GM12878 (cell line): ENCODE results near the gene OXA1L. TPM values are rescaled to one million over a fixed set of nuclear protein-coding genes. Genes with fewer than 3 reads are reported as not detected.

Experiments
- CHD4 ChIP-seq: fragments of 200-600 bp; sonication (generic); IDR thresholded peaks from 2 replicates; pipeline ENCODE4 v1.6.1; 2016; ENCODE audit warnings: mild to moderate bottlenecking
- CUX1 ChIP-seq: IDR thresholded peaks from 2 replicates; pipeline ENCODE4 v1.6.1; 2012; ENCODE audit warnings: improper control_type of control experiment, low read depth, low read length; ENCODE audit not compliant: insufficient replicate concordance
- E2F4 ChIP-seq: IDR thresholded peaks from 2 replicates; pipeline ENCODE4 v1.6.1; 2012; ENCODE audit warnings: low read depth, low read length, improper control_type of control experiment
- EED ChIP-seq: sonication (generic); IDR thresholded peaks from 2 replicates; pipeline ENCODE4 v1.6.1; 2016; ENCODE audit warnings: antibody characterized with exemption, low read depth
- ESRRA ChIP-seq: IDR thresholded peaks from 2 replicates; pipeline ENCODE4 v1.6.1; 2012; ENCODE audit warnings: mild to moderate bottlenecking, low read length, improper control_type of control experiment
- ETV6 ChIP-seq, 2 experiments: fragments of 450-650 bp in 1 of 2; IDR thresholded peaks in 1 of 2; conservative IDR thresholded peaks in 1 of 2; 2 replicates each; pipeline ENCODE4 v1.6.1; 2014; ENCODE audit warnings: antibody characterized with exemption in 1 of 2, borderline replicate concordance in 1 of 2, low read depth in 1 of 2, mild to moderate bottlenecking in 1 of 2, moderate library complexity in 1 of 2
- KAT2A ChIP-seq: conservative IDR thresholded peaks from 2 replicates; pipeline ENCODE4 v1.6.1; 2011; ENCODE audit warnings: low read depth, low read length; ENCODE audit not compliant: control insufficient read depth
- MTA2 ChIP-seq: fragments of 450-650 bp; IDR thresholded peaks from 2 replicates; pipeline ENCODE4 v1.6.1; 2016; ENCODE audit warnings: low read depth, mild to moderate bottlenecking, moderate library complexity
- MXI1 ChIP-seq: fragments of 150-350 bp; IDR thresholded peaks from 2 replicates; pipeline ENCODE4 v1.6.1; 2011; ENCODE audit warnings: low read depth, mild to moderate bottlenecking, inconsistent platforms, low read length, improper control_type of control experiment
- NBN ChIP-seq: fragments of 450-650 bp; IDR thresholded peaks from 2 replicates; pipeline ENCODE4 v1.6.1; 2016
- PML ChIP-seq: IDR thresholded peaks from 2 replicates; pipeline ENCODE4 v1.6.1; 2012; ENCODE audit warnings: low read length, inconsistent platforms
- POU2F2 ChIP-seq: IDR thresholded peaks from 3 replicates; pipeline ENCODE4 v1.6.1; 2011; ENCODE audit warnings: low read depth, mild to moderate bottlenecking, low read length, borderline replicate concordance
- RCOR1 ChIP-seq: conservative IDR thresholded peaks from 2 replicates; pipeline ENCODE4 v1.6.1; 2012; ENCODE audit warnings: low read depth, low read length, improper control_type of control experiment
- SMARCA5 ChIP-seq: fragments of 450-650 bp; IDR thresholded peaks from 2 replicates; pipeline ENCODE4 v1.6.1; 2017; ENCODE audit warnings: mild to moderate bottlenecking
- STAT3 ChIP-seq: IDR thresholded peaks from 2 replicates; pipeline ENCODE4 v1.6.1; 2011; ENCODE audit warnings: low read depth, low read length, improper control_type of control experiment
- TARDBP ChIP-seq: IDR thresholded peaks from 2 replicates; pipeline ENCODE4 v1.6.1; 2016; ENCODE audit warnings: borderline replicate concordance
- TBL1XR1 ChIP-seq: IDR thresholded peaks from 2 replicates; pipeline ENCODE4 v1.6.1; 2012; ENCODE audit warnings: low read depth, low read length, improper control_type of control experiment
- WRNIP1 ChIP-seq: IDR thresholded peaks from 2 replicates; pipeline ENCODE4 v1.6.1; 2011; ENCODE audit warnings: low read depth, low read length, improper control_type of control experiment, borderline replicate concordance
- polyA plus RNA-seq, 11 experiments: library from polyadenylated mRNA; depleted of rRNA in 4 of 11; unstranded in 6 of 11; stranded (reverse) in 5 of 11; fragments of >200 nt; fragmentation: Nextera tagmentation in 4 of 11; fragmentation: Illumina TruSeq in 1 of 11; extraction: Ambion mirVana in 4 of 11; extraction: Trizol in 1 of 11; gene quantifications; 1 replicate in 1 of 11; 2 replicates in 10 of 11; pipeline versions ENCODE4 v1.2.1 to v1.2.3, GENCODE V29; 2011 to 2016; ENCODE audit warnings: inconsistent platforms in 2 of 11, missing spikeins in 2 of 11, low read depth in 1 of 11
- total RNA-seq, 4 experiments: library from RNA; depleted of rRNA in 3 of 4; stranded (reverse); fragments of >200 nt in 3 of 4; fragmentation: Illumina TruSeq in 1 of 4; extraction: Trizol in 1 of 4; gene quantifications; 2 replicates each; pipeline versions ENCODE4 v1.2.1 to v1.2.3, GENCODE V29; 2013 to 2021
- TF ChIP-seq, protein P1 (sequence below): IDR thresholded peaks from 2 replicates; pipeline ENCODE4 v1.6.1; 2011; ENCODE audit warnings: borderline replicate concordance, low read depth, mild to moderate bottlenecking, moderate library complexity, mixed read lengths, low read length; ENCODE audit not compliant: insufficient read depth; ENCODE audit errors: extremely low read length
- TF ChIP-seq, protein P2 (sequence below): fragments of 450-650 bp; IDR thresholded peaks from 2 replicates; pipeline ENCODE4 v1.6.1; 2016; ENCODE audit warnings: mild to moderate bottlenecking, moderate library complexity, borderline replicate concordance

OXA1L gene
- total and polyA plus RNA-seq, 10 of the 15 experiments (the other 5 are each of a cell fraction or from before 2014, with no cell fraction given), result 105 to 289 (median 146) TPM

DNA sequence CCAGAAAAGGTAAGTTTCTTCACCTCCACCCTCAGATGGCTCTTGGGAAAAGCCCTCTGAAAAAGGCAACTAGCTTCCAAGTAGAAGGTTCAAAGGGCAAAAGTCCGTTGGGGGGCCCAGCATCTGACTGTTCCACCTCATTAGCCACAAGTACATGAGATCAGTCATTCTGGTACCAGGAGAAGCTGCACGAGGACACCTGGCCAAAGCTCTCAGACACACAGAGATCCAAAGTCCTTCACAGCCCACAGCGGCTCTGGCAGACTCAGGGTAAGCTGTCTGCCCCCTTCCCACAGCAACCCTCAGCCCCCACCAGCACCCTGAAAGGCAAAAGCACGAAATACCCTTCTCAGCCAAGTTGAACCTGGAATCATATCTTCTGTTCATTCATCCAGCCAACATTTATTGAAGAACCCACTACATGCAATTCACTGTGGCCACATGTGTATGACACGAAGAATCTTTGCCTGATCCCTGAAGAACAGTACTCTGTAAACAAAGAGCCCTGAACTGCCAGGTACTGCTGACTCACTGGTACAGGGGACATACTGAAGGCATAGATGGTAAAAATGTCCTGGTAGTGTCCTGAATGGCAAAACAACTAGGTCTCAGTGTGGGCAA lies 29.7 kb downstream of the OXA1L start (continued):
- TF ChIP-seq WRNIP1 (no peak), ESRRA (no peak), TARDBP (no peak), KAT2A (no peak), SMARCA5 (no peak), CHD4 (no peak), EED (peak; percentile 94), NBN (peak; percentile 63), E2F4 (no peak), MTA2 (peak; percentile 85), ETV6 (conservative IDR thresholded peaks at IDR 0.05 in 1 of 2, IDR thresholded peaks at IDR 0.05 in 1 of 2; ENCODE audit: borderline replicate concordance in 1 of 2, low read depth in 1 of 2) (peak in 1 of 2 experiments; percentile 67; a peak in 2 of 4 replicates), RCOR1 (no peak), STAT3 (no peak), MXI1 (no peak), TBL1XR1 (peak; percentile 40; the same call in 1 of the 2 replicates), POU2F2 (0 out of 3 replicates have a peak, but pooled peaks have one; percentile 48), CUX1 (no peak), PML (peak; percentile 51; the same call in 1 of the 2 replicates)
- TF ChIP-seq, protein P1, sequence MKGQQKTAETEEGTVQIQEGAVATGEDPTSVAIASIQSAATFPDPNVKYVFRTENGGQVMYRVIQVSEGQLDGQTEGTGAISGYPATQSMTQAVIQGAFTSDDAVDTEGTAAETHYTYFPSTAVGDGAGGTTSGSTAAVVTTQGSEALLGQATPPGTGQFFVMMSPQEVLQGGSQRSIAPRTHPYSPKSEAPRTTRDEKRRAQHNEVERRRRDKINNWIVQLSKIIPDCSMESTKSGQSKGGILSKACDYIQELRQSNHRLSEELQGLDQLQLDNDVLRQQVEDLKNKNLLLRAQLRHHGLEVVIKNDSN, result no peak
- TF ChIP-seq, protein P2, sequence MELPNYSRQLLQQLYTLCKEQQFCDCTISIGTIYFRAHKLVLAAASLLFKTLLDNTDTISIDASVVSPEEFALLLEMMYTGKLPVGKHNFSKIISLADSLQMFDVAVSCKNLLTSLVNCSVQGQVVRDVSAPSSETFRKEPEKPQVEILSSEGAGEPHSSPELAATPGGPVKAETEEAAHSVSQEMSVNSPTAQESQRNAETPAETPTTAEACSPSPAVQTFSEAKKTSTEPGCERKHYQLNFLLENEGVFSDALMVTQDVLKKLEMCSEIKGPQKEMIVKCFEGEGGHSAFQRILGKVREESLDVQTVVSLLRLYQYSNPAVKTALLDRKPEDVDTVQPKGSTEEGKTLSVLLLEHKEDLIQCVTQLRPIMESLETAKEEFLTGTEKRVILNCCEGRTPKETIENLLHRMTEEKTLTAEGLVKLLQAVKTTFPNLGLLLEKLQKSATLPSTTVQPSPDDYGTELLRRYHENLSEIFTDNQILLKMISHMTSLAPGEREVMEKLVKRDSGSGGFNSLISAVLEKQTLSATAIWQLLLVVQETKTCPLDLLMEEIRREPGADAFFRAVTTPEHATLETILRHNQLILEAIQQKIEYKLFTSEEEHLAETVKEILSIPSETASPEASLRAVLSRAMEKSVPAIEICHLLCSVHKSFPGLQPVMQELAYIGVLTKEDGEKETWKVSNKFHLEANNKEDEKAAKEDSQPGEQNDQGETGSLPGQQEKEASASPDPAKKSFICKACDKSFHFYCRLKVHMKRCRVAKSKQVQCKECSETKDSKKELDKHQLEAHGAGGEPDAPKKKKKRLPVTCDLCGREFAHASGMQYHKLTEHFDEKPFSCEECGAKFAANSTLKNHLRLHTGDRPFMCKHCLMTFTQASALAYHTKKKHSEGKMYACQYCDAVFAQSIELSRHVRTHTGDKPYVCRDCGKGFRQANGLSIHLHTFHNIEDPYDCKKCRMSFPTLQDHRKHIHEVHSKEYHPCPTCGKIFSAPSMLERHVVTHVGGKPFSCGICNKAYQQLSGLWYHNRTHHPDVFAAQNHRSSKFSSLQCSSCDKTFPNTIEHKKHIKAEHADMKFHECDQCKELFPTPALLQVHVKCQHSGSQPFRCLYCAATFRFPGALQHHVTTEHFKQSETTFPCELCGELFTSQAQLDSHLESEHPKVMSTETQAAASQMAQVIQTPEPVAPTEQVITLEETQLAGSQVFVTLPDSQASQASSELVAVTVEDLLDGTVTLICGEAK, result no peak
